GM12872 (cell line): ENCODE data around the gene COL8A2.

Experiments used
- TF ChIP-seq, protein P1 (sequence below): IDR thresholded peaks from 3 replicates; pipeline ENCODE4 v1.5.1; 2011; ENCODE audit warnings: low read depth, mild to moderate bottlenecking, low read length, moderate library complexity; ENCODE audit not compliant: insufficient read depth

The COL8A2 gene

DNA sequence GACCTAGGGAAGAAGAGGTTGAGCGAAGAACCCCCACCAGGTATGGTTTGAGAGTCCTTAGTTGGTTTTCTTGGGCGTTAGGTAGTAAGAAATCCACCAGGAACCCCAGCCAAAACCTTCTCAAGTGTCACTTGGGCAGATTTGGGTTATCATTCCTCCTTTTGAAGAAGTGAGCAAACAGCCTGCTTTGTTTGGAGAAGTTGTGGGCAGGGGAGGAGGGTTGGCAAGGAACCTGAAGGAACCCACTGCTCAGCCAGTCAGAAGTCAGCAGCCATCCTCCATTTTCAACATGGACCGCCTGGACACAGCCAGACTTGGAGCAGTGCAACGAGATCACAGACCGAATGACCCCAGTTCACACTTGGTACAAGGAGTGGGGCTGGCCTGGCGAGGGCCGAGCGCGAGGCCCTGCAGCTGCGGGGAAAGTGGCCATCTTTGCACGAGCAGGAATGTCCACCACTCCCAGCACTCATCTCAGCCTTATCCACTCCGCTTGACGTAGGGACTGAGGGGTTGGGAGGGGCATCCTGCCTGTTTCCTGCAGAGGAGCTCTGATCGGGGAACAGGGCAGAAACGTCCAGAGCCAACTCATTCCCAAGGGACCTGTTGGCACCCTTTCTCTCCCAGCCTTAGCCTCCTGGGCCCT lies 29.1 kb downstream of the COL8A2 start:
- TF ChIP-seq, protein P1, sequence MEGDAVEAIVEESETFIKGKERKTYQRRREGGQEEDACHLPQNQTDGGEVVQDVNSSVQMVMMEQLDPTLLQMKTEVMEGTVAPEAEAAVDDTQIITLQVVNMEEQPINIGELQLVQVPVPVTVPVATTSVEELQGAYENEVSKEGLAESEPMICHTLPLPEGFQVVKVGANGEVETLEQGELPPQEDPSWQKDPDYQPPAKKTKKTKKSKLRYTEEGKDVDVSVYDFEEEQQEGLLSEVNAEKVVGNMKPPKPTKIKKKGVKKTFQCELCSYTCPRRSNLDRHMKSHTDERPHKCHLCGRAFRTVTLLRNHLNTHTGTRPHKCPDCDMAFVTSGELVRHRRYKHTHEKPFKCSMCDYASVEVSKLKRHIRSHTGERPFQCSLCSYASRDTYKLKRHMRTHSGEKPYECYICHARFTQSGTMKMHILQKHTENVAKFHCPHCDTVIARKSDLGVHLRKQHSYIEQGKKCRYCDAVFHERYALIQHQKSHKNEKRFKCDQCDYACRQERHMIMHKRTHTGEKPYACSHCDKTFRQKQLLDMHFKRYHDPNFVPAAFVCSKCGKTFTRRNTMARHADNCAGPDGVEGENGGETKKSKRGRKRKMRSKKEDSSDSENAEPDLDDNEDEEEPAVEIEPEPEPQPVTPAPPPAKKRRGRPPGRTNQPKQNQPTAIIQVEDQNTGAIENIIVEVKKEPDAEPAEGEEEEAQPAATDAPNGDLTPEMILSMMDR, result no peak

GRCh38 chr1:36094621-36095061 lies 30.4 kb downstream of the COL8A2 start:
- TF ChIP-seq, protein P1, result no peak

GRCh38 chr1:36093929-36094328 lies 31.1 kb downstream of the COL8A2 start:
- TF ChIP-seq, protein P1, result no peak

DNA sequence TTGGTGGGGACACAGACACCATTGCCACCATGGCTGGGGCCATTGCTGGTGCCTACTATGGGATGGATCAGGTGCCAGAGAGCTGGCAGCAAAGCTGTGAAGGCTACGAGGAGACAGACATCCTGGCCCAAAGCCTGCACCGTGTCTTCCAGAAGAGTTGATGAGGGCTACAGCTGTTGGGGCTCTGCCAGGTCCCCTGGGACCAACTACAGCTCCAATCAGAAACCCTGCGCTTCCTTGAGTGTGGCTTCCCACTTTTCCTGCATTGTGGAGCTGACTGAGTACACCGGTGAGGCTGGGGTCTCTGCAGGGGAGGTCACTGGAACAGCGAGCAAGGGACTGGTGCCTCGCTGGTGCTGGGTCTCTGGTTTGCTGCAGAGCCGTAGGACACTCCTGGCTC lies 31.8 kb downstream of the COL8A2 start:
- TF ChIP-seq, protein P1, result no peak

DNA sequence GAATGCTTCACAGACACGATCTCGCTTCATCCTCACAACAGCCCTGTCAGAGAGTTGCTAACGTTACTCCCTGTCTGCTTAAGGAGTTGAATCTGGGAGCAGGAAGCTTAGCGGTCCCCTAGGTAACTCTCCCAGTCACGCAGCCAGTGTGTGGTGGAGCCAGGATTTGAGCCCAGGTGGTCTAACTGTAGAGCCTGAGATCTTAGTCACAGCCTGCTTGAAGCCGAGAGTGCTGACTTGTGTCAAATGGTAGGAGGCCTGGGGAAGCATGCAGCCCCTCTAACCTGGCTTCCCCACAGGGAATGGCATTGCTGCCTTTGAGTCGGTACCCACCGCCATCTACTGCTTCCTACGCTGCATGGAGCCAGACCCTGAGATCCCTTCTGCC lies 32.2 kb downstream of the COL8A2 start:
- TF ChIP-seq, protein P1, result no peak

- TF ChIP-seq, protein P1, result no peak
These were observed 32.7 kb downstream of the COL8A2 start for GRCh38 chr1:36092166-36092797.

DNA sequence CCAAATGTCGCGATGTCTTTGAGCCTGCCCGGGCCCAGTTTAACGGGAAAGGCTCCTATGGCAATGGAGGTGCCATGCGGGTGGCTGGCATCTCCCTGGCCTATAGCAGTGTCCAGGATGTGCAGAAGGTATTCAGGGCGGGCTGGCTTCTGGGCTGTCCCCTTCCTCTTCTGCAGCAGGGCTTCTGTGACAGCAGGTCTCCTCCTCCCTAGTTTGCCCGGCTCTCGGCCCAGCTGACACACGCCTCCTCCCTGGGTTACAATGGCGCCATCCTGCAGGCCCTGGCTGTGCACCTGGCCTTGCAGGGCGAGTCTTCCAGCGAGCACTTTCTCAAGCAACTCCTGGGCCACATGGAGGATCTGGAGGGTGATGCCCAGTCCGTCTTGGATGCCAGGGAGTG lies 33.3 kb downstream of the COL8A2 start:
- TF ChIP-seq, protein P1, result no peak
